H9 (cell line): ENCODE data around the gene DYNLT4. TPM values are rescaled to one million over a fixed set of nuclear protein-coding genes. Genes with fewer than 3 reads are reported as not detected.
A peak's percentile ranks its signal among the peaks of the same experiment; 100 is the strongest.

Experiments
- DNase-seq: peaks from one replicate; pipeline ENCODE4 v3.0.0-alpha.2; 2017
- H2AFZ ChIP-seq: one replicate; pipeline ENCODE4 v1.6.1; 2013; ENCODE audit warnings: mild to moderate bottlenecking, low read length, control low read depth, moderate library complexity
- H2AK5ac ChIP-seq: 2 replicates; pipeline ENCODE4 v1.6.1; 2013; ENCODE audit warnings: low read length, control low read depth, mixed read lengths; ENCODE audit not compliant: insufficient read length
- H2BK120ac ChIP-seq: one replicate; pipeline ENCODE4 v1.6.1; 2013; ENCODE audit warnings: low read depth, mild to moderate bottlenecking, low read length, control low read depth, inconsistent platforms; ENCODE audit not compliant: poor library complexity, severe bottlenecking
- H2BK12ac ChIP-seq: 2 replicates; pipeline ENCODE4 v1.6.1; 2013; ENCODE audit warnings: low read length, control low read depth, mixed read lengths, low read depth; ENCODE audit not compliant: insufficient read length
- H2BK15ac ChIP-seq: 2 replicates; pipeline ENCODE4 v1.6.1; 2013; ENCODE audit warnings: low read depth, low read length, control low read depth
- H2BK20ac ChIP-seq: one replicate; pipeline ENCODE4 v1.6.1; 2013; ENCODE audit warnings: low read depth, mild to moderate bottlenecking, low read length, control low read depth, inconsistent platforms; ENCODE audit not compliant: poor library complexity, severe bottlenecking
- H2BK5ac ChIP-seq: 2 replicates; pipeline ENCODE4 v1.6.1; 2013; ENCODE audit warnings: low read length, control low read depth, mixed read lengths; ENCODE audit not compliant: insufficient read length
- H3K14ac ChIP-seq: 2 replicates; pipeline ENCODE4 v1.6.1; 2013; ENCODE audit warnings: low read length, control low read depth; ENCODE audit not compliant: insufficient read depth
- H3K18ac ChIP-seq: 2 replicates; pipeline ENCODE4 v1.6.1; 2013; ENCODE audit warnings: low read depth, mild to moderate bottlenecking, mixed read lengths, low read length, control low read depth; ENCODE audit not compliant: insufficient read length
- H3K23ac ChIP-seq: 2 replicates; pipeline ENCODE4 v1.6.1; 2013; ENCODE audit warnings: low read length, control low read depth, mixed read lengths, low read depth; ENCODE audit not compliant: insufficient read length
- H3K23me2 ChIP-seq: 2 replicates; pipeline ENCODE4 v1.6.1; 2013; ENCODE audit warnings: low read depth, mild to moderate bottlenecking, mixed read lengths, low read length, control low read depth; ENCODE audit not compliant: insufficient read length, poor library complexity, severe bottlenecking
- H3K27ac ChIP-seq: 2 replicates; pipeline ENCODE4 v1.5.1; 2013; ENCODE audit warnings: low read length, control low read depth, mixed read lengths, low read depth; ENCODE audit not compliant: insufficient read length
- H3K27me3 ChIP-seq: 2 replicates; pipeline ENCODE4 v1.6.1; 2013; ENCODE audit warnings: low read length, control low read depth, inconsistent platforms; ENCODE audit not compliant: insufficient read depth
- H3K4ac ChIP-seq: 2 replicates; pipeline ENCODE4 v1.6.1; 2013; ENCODE audit warnings: low read depth, mild to moderate bottlenecking, control low read depth, inconsistent platforms, low read length, moderate library complexity
- H3K4me1 ChIP-seq: 2 replicates; pipeline ENCODE4 v1.6.1; 2013; ENCODE audit warnings: low read length, control low read depth, inconsistent platforms; ENCODE audit not compliant: insufficient read depth
- H3K4me2 ChIP-seq: 2 replicates; pipeline ENCODE4 v1.6.1; 2013; ENCODE audit warnings: low read length, control low read depth, mixed read lengths; ENCODE audit not compliant: insufficient read length, insufficient read depth
- H3K56ac ChIP-seq: 2 replicates; pipeline ENCODE4 v1.6.1; 2013; ENCODE audit warnings: low read depth, mild to moderate bottlenecking, mixed read lengths, low read length, control low read depth; ENCODE audit not compliant: insufficient read length
- H3K79me1 ChIP-seq: 2 replicates; pipeline ENCODE4 v1.6.1; 2013; ENCODE audit warnings: low read depth, mild to moderate bottlenecking, moderate library complexity, low read length, control low read depth, inconsistent platforms; ENCODE audit not compliant: insufficient read depth, poor library complexity, severe bottlenecking
- H3K79me2 ChIP-seq: 2 replicates; pipeline ENCODE4 v1.6.1; 2013; ENCODE audit warnings: low read length, control low read depth, inconsistent platforms; ENCODE audit not compliant: insufficient read depth
- H3K9ac ChIP-seq: 2 replicates; pipeline ENCODE4 v1.6.1; 2013; ENCODE audit warnings: low read length, control low read depth, mixed read lengths; ENCODE audit not compliant: insufficient read length; ENCODE audit errors: extremely low read depth
- H3K9me3 ChIP-seq: one replicate; pipeline ENCODE4 v1.6.1; 2013; ENCODE audit warnings: low read depth, low read length, inconsistent platforms; ENCODE audit not compliant: control insufficient read depth
- H3T11ph ChIP-seq: one replicate; pipeline ENCODE4 v1.6.1; 2013; ENCODE audit warnings: mild to moderate bottlenecking, low read length, control low read depth, inconsistent platforms
- H4K20me1 ChIP-seq: one replicate; pipeline ENCODE4 v1.6.1; 2013; ENCODE audit not compliant: control insufficient read depth, insufficient read length, insufficient read depth
- H4K5ac ChIP-seq: 2 replicates; pipeline ENCODE4 v1.6.1; 2013; ENCODE audit warnings: low read depth, mild to moderate bottlenecking, mixed read lengths, low read length, control low read depth; ENCODE audit not compliant: insufficient read length
- H4K8ac ChIP-seq: replicated peaks from 2 replicates; pipeline ENCODE4 v1.6.1; 2013; ENCODE audit warnings: low read length, control low read depth, mixed read lengths, low read depth; ENCODE audit not compliant: insufficient read length
- H4K91ac ChIP-seq: 2 replicates; pipeline ENCODE4 v1.6.1; 2013; ENCODE audit warnings: low read depth, mild to moderate bottlenecking, moderate library complexity, mixed read lengths, low read length, control low read depth; ENCODE audit not compliant: insufficient read length
- H3K27ac Mint-ChIP-seq, 3 experiments: 2 replicates in 2 of 3; 3 replicates in 1 of 3; pipeline ENCODE4 v1.8.0; 2020 to 2021; ENCODE audit warnings: mixed read lengths in 3 of 3, mild to moderate bottlenecking in 1 of 3, moderate library complexity in 1 of 3
- H3K27me3 Mint-ChIP-seq: 2 replicates; pipeline ENCODE4 v1.8.0; 2021; ENCODE audit warnings: low read depth, mild to moderate bottlenecking, moderate library complexity, mixed read lengths
- H3K36me3 Mint-ChIP-seq, 3 experiments: 2 replicates in 2 of 3; 3 replicates in 1 of 3; pipeline ENCODE4 v1.8.0; 2020 to 2021; ENCODE audit warnings: low read depth in 3 of 3, mixed read lengths in 3 of 3; ENCODE audit not compliant: insufficient read depth in 1 of 3
- H3K4me1 Mint-ChIP-seq, 2 experiments: 2 replicates each; pipeline ENCODE4 v1.8.0; 2020; ENCODE audit warnings: mixed read lengths in 2 of 2
- H3K4me3 Mint-ChIP-seq, 2 experiments: 2 replicates in 1 of 2; 3 replicates in 1 of 2; pipeline ENCODE4 v1.8.0; 2020 to 2021; ENCODE audit warnings: mild to moderate bottlenecking in 2 of 2, mixed read lengths in 2 of 2, moderate library complexity in 1 of 2
- H3K9me3 Mint-ChIP-seq, 2 experiments: 2 replicates in 1 of 2; 3 replicates in 1 of 2; pipeline ENCODE4 v1.8.0; 2020; ENCODE audit warnings: mild to moderate bottlenecking in 2 of 2, mixed read lengths in 2 of 2, moderate library complexity in 1 of 2
- WGBS: extraction: QIAGEN DNeasy Blood & Tissue Kit; methylation state at CpG from one replicate; pipeline ENCODE4 v1.1.7; 2013; ENCODE audit warnings: missing lambda C conversion rate, low lambda C conversion rate, mixed read lengths; ENCODE audit not compliant: insufficient read length; ENCODE audit errors: extremely low coverage; 5-methylcytosine and 5-hydroxymethylcytosine counted together
- total RNA-seq: library from RNA; stranded (reverse); gene quantifications from 2 replicates; pipeline ENCODE4 v1.2.1, GENCODE V29; 2021
- TF ChIP-seq, protein P1 (sequence below): fragments of 200-600 bp; sonication (generic); conservative IDR thresholded peaks from 3 replicates; pipeline ENCODE4 v1.8.0; 2021; ENCODE audit warnings: antibody characterized with exemption, mild to moderate bottlenecking

Gene DYNLT4
- total RNA-seq, 1 experiment from 2014 or later, result not detected

DNA sequence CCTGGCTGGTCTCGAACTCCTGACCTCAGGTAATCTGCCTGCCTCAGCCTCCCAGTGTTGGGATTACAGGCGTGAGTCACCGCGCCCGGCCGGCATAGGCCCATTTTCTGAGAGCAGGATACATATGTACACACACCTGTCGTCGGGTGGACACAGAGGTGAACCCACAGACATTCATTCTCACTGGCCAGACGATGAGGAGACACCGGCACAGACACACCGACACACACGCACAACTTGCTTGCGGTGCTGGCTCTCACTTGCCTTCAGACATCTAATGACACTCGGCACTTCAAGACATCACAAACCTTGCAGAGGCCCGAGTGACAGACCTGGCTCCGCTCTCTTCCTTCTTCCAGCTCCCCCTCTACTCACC is 35.3 kb upstream of the DYNLT4 start:
- no peak overlapping the region for H2BK20ac ChIP-seq
- H4K91ac ChIP-seq, result no peak overlapping the region
- Mint-ChIP-seq H3K27me3 (peaks cover 18% of the 10 kb centered on the region), H3K9me3 (no peaks in the 10 kb centered on the region), H3K27ac (no peak overlapping the region), H3K36me3 (no peaks in the 10 kb centered on the region), H3K4me1 (peaks cover 3% of the 10 kb centered on the region in 2 experiments; a peak in 2 of 4 replicates), H3K4me3 (peak overlapping the region; percentile 68 to 80)
- no peak overlapping the region for H3K23ac ChIP-seq
- DNase-seq, result peak; percentile 30
- no peak overlapping the region for H2BK5ac ChIP-seq
- no peak overlapping the region for H4K8ac ChIP-seq
- WGBS, result no CpG with 5 or more reads among the region's 16 CpGs
- H3K18ac ChIP-seq, result no peak overlapping the region
- no peak overlapping the region for H2BK12ac ChIP-seq
- no peaks in the 10 kb centered on the region for H4K20me1 ChIP-seq
- H3K27me3 ChIP-seq, result peaks cover 2% of the 10 kb centered on the region; the same call in 1 of the 2 replicates
- H3K9ac ChIP-seq, result no peak overlapping the region
- H3K23me2 ChIP-seq, result peaks cover 11% of the 10 kb centered on the region
- no peaks in the 10 kb centered on the region for H3K79me1 ChIP-seq
- TF ChIP-seq, protein P1, sequence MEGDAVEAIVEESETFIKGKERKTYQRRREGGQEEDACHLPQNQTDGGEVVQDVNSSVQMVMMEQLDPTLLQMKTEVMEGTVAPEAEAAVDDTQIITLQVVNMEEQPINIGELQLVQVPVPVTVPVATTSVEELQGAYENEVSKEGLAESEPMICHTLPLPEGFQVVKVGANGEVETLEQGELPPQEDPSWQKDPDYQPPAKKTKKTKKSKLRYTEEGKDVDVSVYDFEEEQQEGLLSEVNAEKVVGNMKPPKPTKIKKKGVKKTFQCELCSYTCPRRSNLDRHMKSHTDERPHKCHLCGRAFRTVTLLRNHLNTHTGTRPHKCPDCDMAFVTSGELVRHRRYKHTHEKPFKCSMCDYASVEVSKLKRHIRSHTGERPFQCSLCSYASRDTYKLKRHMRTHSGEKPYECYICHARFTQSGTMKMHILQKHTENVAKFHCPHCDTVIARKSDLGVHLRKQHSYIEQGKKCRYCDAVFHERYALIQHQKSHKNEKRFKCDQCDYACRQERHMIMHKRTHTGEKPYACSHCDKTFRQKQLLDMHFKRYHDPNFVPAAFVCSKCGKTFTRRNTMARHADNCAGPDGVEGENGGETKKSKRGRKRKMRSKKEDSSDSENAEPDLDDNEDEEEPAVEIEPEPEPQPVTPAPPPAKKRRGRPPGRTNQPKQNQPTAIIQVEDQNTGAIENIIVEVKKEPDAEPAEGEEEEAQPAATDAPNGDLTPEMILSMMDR, result no peak
- H2BK120ac ChIP-seq, result no peak overlapping the region
- H2AFZ ChIP-seq, result no peak overlapping the region
- no peak overlapping the region for H3K27ac ChIP-seq
- H3K9me3 ChIP-seq, result no peaks in the 10 kb centered on the region
- H2BK15ac ChIP-seq, result no peak overlapping the region
- no peaks in the 10 kb centered on the region for H3K4me1 ChIP-seq
- no peak overlapping the region; the same call in 1 of the 2 replicates for H3K14ac ChIP-seq
- H3K56ac ChIP-seq, result no peak overlapping the region
- no peak overlapping the region for H3T11ph ChIP-seq
- peak overlapping the region; percentile 43 for H3K4me2 ChIP-seq
- H3K79me2 ChIP-seq, result no peaks in the 10 kb centered on the region
- no peak overlapping the region for H3K4ac ChIP-seq
- no peak overlapping the region for H2AK5ac ChIP-seq
- H4K5ac ChIP-seq, result no peak overlapping the region
